Testis (tissue), 3 donors: Measurements from ENCODE around the gene TPSD1. TPM values are rescaled to one million over a fixed set of nuclear protein-coding genes. Genes with fewer than 3 reads are reported as not detected.

Experiments used
- DNase-seq: peaks from one replicate; pipeline ENCODE4 v3.0.0-alpha.2; 2019
- H3K27ac ChIP-seq, 2 donors: fragments of 200-600 bp; sonication (generic); one replicate each; pipeline ENCODE4 v1.5.1; 2019
- H3K27me3 ChIP-seq: fragments of 200-600 bp; sonication (generic); one replicate; pipeline ENCODE4 v1.5.1; 2019
- H3K36me3 ChIP-seq: fragments of 200-600 bp; sonication (generic); one replicate; pipeline ENCODE4 v1.5.1; 2017; ENCODE audit warnings: low read depth; ENCODE audit errors: missing control alignments
- H3K4me1 ChIP-seq: fragments of 200-600 bp; sonication (generic); one replicate; pipeline ENCODE4 v1.5.1; 2019
- H3K4me3 ChIP-seq, 2 donors: fragments of 200-600 bp; sonication (generic); one replicate each; pipeline ENCODE4 v1.5.1; 2017 to 2019
- H3K9me3 ChIP-seq: fragments of 200-600 bp; sonication (generic); one replicate; pipeline ENCODE4 v1.5.1; 2017
- CTCF ChIP-seq, 3 experiments: fragments of 450-650 bp in 2 of 3; fragments of 200-600 bp in 1 of 3; sonication (generic) in 1 of 3; IDR thresholded peaks; one replicate each; pipeline ENCODE4 v1.5.1; 2016 to 2019; ENCODE audit warnings: antibody characterized with exemption in 3 of 3, mild to moderate bottlenecking in 2 of 3, moderate library complexity in 1 of 3
- POLR2A ChIP-seq: fragments of 450-650 bp; IDR thresholded peaks from one replicate; pipeline ENCODE4 v1.6.1; 2017; ENCODE audit warnings: antibody characterized with exemption, mild to moderate bottlenecking, moderate library complexity
- WGBS, 2 donors: methylation state at CpG; one replicate each; pipeline ENCODE4 v1.1.5; 2018; 5-methylcytosine and 5-hydroxymethylcytosine counted together
- intact Hi-C: fragments of 100-400 bp; cut with DNase I; formaldehyde crosslinking; loops from one replicate; pipeline ENCODE4 v1.15.1; 2023; ENCODE audit warnings: low total_unique reads
- polyA plus RNA-seq: library from polyadenylated mRNA; stranded (reverse); fragments of 350-450 nt; fragmentation: Illumina TruSeq; extraction: RNeasy Lipid Tissue Mini Kit (QIAGEN cat#74804); gene quantifications from one replicate; pipeline ENCODE4 v1.2.3, GENCODE V29; 2014; ENCODE audit warnings: low read depth, low replicate concordance; ENCODE audit not compliant: insufficient read depth
- total RNA-seq, 2 donors: library from RNA; depleted of rRNA; stranded (reverse); fragments of >200 nt; gene quantifications; one replicate each; pipeline ENCODE4 v1.2.3, GENCODE V29; 2016

TPSD1 gene
- total and polyA plus RNA-seq, 3 donors from 2014 or later, result 1.1 to 1.6 (median 1.1) TPM

GRCh38 chr16:1299012-1299867 is 43.4 kb downstream of the TPSD1 start:
- no peak overlapping the region for H3K4me3 ChIP-seq
- DNase-seq, result no peak
- WGBS, 2 donors, result 70% methylated on average over 21 to 31 of the region's 31 CpGs
- no peaks in the 10 kb centered on the region for H3K36me3 ChIP-seq
- no peak for TF ChIP-seq CTCF (IDR thresholded peaks at IDR 0.05)
- TF ChIP-seq POLR2A, result no peak
- intact Hi-C loops, result no loop called here
- no peaks in the 10 kb centered on the region for H3K9me3 ChIP-seq
- H3K27ac ChIP-seq, result no peak overlapping the region
- no peaks in the 10 kb centered on the region for H3K4me1 ChIP-seq
- H3K27me3 ChIP-seq, result no peaks in the 10 kb centered on the region

GRCh38 chr16:1299868-1300203 is 44.0 kb downstream of the TPSD1 start:
- Histone ChIP-seq H3K27me3 (no peaks in the 10 kb centered on the region), H3K4me3 (no peak overlapping the region), H3K36me3 (no peaks in the 10 kb centered on the region), H3K9me3 (no peaks in the 10 kb centered on the region), H3K4me1 (no peaks in the 10 kb centered on the region), H3K27ac (no peak overlapping the region)
- DNase-seq, result no peak
- intact Hi-C loops, result no loop called here
- WGBS, 2 donors, result 80 to 85% methylated on average over 12 of the region's 12 CpGs
- TF ChIP-seq POLR2A (no peak), CTCF (IDR thresholded peaks at IDR 0.05) (no peak)

GRCh38 chr16:1300664-1301476 is 45.0 kb downstream of the TPSD1 start:
- DNase-seq, result peak; percentile 69
- H3K27ac ChIP-seq, result no peak overlapping the region
- H3K36me3 ChIP-seq, result no peaks in the 10 kb centered on the region
- no peaks in the 10 kb centered on the region for H3K27me3 ChIP-seq
- H3K4me1 ChIP-seq, result no peaks in the 10 kb centered on the region
- intact Hi-C loops, result no loop called here
- 28 to 60% methylated on average over 1 to 42 of the region's 42 CpGs for WGBS, 2 donors
- no peaks in the 10 kb centered on the region for H3K9me3 ChIP-seq
- H3K4me3 ChIP-seq, result no peak overlapping the region
- TF ChIP-seq CTCF (IDR thresholded peaks at IDR 0.05) (peak; percentile 45 to 68 (median 58)), POLR2A (no peak)

DNA sequence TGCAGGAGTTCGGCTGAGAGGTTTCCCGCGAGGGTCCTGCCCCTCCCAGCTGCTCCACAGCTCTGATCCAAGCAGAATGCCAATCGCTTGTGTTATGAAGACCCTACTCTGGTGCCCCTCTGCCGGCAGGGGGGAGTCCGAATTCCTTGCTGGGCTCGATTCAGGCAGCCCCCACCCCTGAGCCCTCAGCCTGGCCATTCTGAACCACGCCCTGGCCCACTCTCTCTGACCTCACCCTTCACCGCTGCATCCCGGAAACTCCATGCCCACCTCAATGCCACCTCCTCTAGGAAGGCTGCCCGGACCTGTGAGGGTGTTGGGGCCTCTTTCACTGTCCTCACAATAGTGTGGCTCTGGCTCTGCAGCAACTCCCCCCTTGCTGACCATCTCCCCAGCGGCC is 45.7 kb downstream of the TPSD1 start:
- no peaks in the 10 kb centered on the region for H3K9me3 ChIP-seq
- intact Hi-C loops, result no loop called here
- no peaks in the 10 kb centered on the region for H3K36me3 ChIP-seq
- WGBS, 2 donors, result 76 to 81% methylated on average over 11 to 12 of the region's 12 CpGs
- no peaks in the 10 kb centered on the region for H3K4me1 ChIP-seq
- no peak overlapping the region for H3K4me3 ChIP-seq
- no peak for DNase-seq
- H3K27ac ChIP-seq, result no peak overlapping the region
- TF ChIP-seq POLR2A, result no peak
- no peak for TF ChIP-seq CTCF (IDR thresholded peaks at IDR 0.05)
- H3K27me3 ChIP-seq, result no peaks in the 10 kb centered on the region
